Measurements from ENCODE around the gene SERPINA6. TPM values are rescaled to one million over a fixed set of nuclear protein-coding genes. Genes with fewer than 3 reads are reported as not detected.
"Not testable (repeated sequence)": the region's sequence is repeated elsewhere in the genome, so short reads cannot be mapped to it uniquely, and the experiment has no call there.

SERPINA6 gene, protein sequence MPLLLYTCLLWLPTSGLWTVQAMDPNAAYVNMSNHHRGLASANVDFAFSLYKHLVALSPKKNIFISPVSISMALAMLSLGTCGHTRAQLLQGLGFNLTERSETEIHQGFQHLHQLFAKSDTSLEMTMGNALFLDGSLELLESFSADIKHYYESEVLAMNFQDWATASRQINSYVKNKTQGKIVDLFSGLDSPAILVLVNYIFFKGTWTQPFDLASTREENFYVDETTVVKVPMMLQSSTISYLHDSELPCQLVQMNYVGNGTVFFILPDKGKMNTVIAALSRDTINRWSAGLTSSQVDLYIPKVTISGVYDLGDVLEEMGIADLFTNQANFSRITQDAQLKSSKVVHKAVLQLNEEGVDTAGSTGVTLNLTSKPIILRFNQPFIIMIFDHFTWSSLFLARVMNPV
- total RNA-seq: not detected

DNA sequence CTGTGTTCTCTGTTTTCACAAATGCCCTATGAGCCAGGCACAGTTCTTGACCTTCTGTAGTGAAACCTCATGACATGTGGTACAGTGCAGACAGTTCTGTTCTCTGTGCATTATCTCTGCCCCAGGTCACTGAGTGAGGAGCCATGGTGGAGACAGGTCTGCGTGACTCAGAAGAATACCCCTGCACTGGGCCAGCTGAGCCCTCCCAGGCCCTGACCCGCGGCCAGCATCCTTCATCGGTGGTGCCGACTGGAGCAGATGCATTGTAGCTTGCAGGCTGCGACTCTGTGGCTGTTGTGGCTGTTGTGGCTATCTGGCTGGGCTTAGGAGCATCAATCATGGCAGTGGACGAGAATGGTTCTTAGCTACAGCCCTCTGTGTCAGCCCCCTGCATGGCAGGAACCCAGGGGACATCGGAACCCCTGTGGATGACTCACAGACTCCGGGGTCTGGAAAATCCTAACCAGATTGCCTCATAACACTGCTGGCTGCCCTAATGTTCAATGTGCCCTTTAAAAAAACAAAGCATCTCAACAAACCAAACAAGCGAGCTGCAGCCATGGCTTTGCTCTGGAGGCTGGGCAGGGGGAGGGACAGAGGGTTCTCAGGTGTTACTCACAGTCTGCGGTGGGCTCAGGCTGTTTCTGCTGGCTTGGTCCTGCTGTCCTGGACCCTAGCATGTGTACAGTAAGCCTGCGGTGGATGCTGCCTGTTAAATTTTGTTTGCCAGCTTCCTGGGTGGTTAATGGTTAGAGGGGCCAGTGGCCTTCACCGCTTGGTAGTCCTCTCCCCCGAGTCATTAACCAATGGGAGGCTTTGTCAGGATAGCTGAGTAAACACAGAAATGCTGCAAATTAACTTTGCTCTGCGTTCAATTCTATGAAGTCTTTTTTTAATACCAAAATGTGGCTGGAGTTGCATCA is at the start of gene SERPINA6:
Gene SERPINA6, minus strand, starts transcription at position 689 of the 923 bp plus-strand sequence. CDS start 8,688 bp downstream, outside the sequence.
- H3K27me3 ChIP-seq: no peaks in the 10 kb centered on the region
- 50 to 52% methylated on average over 12 to 15 of the region's 15 CpGs for WGBS, 2 donors
- no peak for TF ChIP-seq POLR2A (IDR thresholded peaks at IDR 0.05)
- TF ChIP-seq, protein P1, sequence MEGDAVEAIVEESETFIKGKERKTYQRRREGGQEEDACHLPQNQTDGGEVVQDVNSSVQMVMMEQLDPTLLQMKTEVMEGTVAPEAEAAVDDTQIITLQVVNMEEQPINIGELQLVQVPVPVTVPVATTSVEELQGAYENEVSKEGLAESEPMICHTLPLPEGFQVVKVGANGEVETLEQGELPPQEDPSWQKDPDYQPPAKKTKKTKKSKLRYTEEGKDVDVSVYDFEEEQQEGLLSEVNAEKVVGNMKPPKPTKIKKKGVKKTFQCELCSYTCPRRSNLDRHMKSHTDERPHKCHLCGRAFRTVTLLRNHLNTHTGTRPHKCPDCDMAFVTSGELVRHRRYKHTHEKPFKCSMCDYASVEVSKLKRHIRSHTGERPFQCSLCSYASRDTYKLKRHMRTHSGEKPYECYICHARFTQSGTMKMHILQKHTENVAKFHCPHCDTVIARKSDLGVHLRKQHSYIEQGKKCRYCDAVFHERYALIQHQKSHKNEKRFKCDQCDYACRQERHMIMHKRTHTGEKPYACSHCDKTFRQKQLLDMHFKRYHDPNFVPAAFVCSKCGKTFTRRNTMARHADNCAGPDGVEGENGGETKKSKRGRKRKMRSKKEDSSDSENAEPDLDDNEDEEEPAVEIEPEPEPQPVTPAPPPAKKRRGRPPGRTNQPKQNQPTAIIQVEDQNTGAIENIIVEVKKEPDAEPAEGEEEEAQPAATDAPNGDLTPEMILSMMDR (IDR thresholded peaks at IDR 0.05): no peak
- no peak within 1 kb of the TSS for H3K4me3 ChIP-seq (replicated peaks in 1 of 3)
- H3K9me3 ChIP-seq: peaks cover 5% of the 10 kb centered on the region
- no peaks in the 10 kb centered on the region for H3K4me1 ChIP-seq
- no peak for DNase-seq
- intact Hi-C loops (cut with DNase I): no loop called here
- H3K36me3 ChIP-seq: no peaks in the 10 kb centered on the region
- no peak within 1 kb of the TSS for H3K27ac ChIP-seq

DNA sequence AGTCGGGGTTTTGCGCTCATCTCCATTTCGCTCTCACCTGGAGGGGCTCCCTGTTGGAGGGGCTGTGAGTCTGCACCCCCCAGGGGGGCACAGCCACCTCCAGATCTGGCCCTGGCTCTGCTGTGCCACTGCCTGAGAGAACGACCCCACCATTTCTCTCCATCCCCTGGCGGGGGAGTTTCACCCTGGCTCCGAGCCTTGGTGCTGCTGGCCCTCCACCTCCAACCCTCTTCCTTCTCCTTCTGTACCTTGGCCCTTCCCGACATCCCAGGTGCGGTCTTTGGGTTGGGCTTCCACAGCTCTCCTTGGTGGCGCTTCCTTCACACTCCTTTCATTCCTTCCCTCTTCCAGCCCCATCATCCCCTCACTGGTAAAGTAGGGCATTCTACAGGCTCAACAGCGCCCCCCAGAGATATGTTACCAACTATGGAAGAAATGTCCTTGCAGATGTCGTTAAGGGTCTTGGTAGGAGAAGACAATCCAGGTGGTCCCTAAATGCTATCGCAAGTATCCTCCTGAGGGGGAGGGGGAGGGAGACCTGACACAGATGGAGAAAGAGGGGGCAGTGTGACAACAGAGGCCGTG is 49.0 kb upstream of the SERPINA6 start:
- H3K27me3 ChIP-seq: no peaks in the 10 kb centered on the region
- 84 to 86% methylated on average over 13 of the region's 13 CpGs for whole genome bisulfite sequencing, 2 donors

DNA sequence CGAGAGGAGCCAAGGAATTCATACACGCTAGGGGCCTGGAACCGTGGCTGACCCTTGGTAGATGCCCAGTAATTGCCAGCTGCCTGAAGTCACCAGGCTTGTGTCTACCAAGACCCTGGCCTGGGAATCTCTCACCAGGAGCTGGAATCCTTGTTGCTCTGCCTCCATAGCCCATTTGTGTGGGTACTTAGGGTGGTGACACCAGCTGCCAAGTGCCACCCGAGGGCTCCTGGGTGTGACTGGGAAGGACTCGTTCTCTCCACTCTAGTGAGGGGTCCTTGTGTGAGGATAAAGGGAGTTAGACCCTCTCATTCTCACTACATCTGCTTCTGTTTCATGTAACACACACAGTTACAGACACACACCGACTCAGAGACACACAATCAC is 47.4 kb upstream of the SERPINA6 start:
- TF ChIP-seq, protein P1 (IDR thresholded peaks at IDR 0.05): no peak
- no peak for TF ChIP-seq POLR2A (IDR thresholded peaks at IDR 0.05)
- H3K27me3 ChIP-seq: no peaks in the 10 kb centered on the region
- no peaks in the 10 kb centered on the region for H3K36me3 ChIP-seq
- H3K4me1 ChIP-seq: no peaks in the 10 kb centered on the region
- intact Hi-C loops (cut with DNase I): no loop called here
- no peak overlapping the region for H3K4me3 ChIP-seq (replicated peaks in 1 of 3)
- no peak for DNase-seq
- no peaks in the 10 kb centered on the region for H3K9me3 ChIP-seq
- WGBS, 2 donors: 81% methylated on average over 3 to 5 of the region's 6 CpGs
- no peak overlapping the region for H3K27ac ChIP-seq

More for the DNA sequence above, 49.0 kb upstream of the SERPINA6 start:
- Histone ChIP-seq H3K4me3 (replicated peaks in 1 of 3) (no peak overlapping the region), H3K27ac (no peak overlapping the region), H3K4me1 (no peaks in the 10 kb centered on the region), H3K36me3 (no peaks in the 10 kb centered on the region), H3K9me3 (no peaks in the 10 kb centered on the region)
- intact Hi-C loops (cut with DNase I): no loop called here
- no peak for TF ChIP-seq POLR2A (IDR thresholded peaks at IDR 0.05)
- TF ChIP-seq, protein P1 (IDR thresholded peaks at IDR 0.05): no peak
- DNase-seq: no peak

DNA sequence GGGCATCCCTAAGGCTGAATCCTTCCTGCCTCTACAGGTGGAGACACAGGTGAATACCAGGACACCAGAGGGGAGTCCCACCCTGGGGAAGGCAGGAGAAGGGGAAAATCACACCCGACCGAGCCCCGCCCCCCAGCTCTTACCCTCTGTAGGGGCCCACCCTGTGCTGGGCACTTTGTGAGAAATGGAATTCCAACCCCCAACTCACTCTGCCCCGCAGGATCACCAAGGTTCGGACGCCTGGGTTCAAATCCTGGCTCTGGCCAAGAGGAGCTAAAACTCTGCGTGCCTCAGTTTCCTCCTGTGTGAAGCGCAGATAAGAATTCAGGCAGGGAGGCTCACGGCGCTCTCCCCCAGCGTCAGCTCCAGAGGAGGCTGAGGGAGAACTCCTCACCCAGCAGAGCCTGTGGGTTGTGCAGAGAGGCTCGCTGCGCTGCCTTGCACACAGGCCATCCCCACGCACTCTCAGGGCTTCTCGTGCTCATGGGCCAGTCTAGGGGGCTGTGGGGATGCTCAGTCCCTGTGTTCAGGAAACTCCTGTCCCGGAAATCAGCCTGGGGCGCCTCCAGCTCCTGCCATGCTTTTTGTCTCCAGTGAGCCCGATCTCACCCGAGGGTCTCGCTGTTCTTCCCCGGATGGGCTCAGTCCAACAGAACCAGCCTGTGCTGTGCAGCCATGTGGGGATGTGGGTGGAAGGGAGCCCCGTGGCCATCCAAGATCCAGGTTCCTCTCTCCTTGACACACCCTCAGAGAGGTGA is 46.8 kb upstream of the SERPINA6 start:
- H3K27me3 ChIP-seq; H3K4me1 ChIP-seq; H3K36me3 ChIP-seq; H3K9me3 ChIP-seq; DNase-seq; H3K27ac ChIP-seq; intact Hi-C loops (cut with DNase I); H3K4me3 ChIP-seq (replicated peaks in 1 of 3): not testable (repeated sequence)
- 89 to 90% methylated on average over 12 to 13 of the region's 22 CpGs for WGBS, 2 donors

DNA sequence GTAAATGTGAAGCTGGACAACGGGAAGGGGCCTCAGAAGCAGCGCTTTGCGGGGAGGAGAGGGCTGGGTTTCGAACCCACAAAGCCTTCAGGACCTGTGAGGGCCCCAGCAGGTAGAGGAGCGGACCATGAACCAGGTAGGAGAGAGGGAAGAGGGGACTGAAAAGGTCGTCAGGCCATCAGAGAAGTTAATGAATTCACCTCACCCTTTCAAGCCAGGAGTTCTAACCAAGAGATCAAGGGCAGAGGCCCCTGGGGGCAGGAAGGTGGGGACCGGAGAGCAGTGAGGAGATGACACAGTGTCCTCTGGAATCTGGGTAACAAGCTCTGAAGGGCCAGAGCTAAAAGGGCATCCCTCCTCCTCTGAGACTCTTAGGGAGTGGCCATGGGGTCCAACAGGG is 45.8 kb upstream of the SERPINA6 start:
- H3K27me3 ChIP-seq: no peaks in the 10 kb centered on the region
- TF ChIP-seq, protein P1 (IDR thresholded peaks at IDR 0.05): no peak
- TF ChIP-seq POLR2A (IDR thresholded peaks at IDR 0.05): no peak
- no peak for DNase-seq
- 80 to 87% methylated on average over 7 of the region's 7 CpGs for WGBS, 2 donors
- intact Hi-C loops (cut with DNase I): no loop called here
- no peaks in the 10 kb centered on the region for H3K4me1 ChIP-seq
- H3K4me3 ChIP-seq (replicated peaks in 1 of 3): no peak overlapping the region
- H3K9me3 ChIP-seq: no peaks in the 10 kb centered on the region
- H3K36me3 ChIP-seq: no peaks in the 10 kb centered on the region
- no peak overlapping the region for H3K27ac ChIP-seq

All from thyroid gland (tissue), 4 donors.